IgD-negative memory B cell (primary cell): ENCODE data around the gene LRP1B. TPM values are rescaled to one million over a fixed set of nuclear protein-coding genes. Genes with fewer than 3 reads are reported as not detected.

Experiments
- H3K27ac Mint-ChIP-seq, 3 donors: one replicate each; pipeline ENCODE4 v1.8.0; 2020 to 2022; ENCODE audit warnings: mild to moderate bottlenecking in 3 of 3, mixed read lengths in 3 of 3, moderate library complexity in 1 of 3
- H3K27me3 Mint-ChIP-seq: one replicate; pipeline ENCODE4 v1.8.0; 2021; ENCODE audit warnings: mixed read lengths
- H3K36me3 Mint-ChIP-seq: one replicate; pipeline ENCODE4 v1.8.0; 2020; ENCODE audit warnings: mild to moderate bottlenecking, mixed read lengths
- H3K4me1 Mint-ChIP-seq, 3 donors: one replicate each; pipeline ENCODE4 v1.8.0; 2020 to 2022; ENCODE audit warnings: mixed read lengths in 3 of 3, mild to moderate bottlenecking in 1 of 3
- H3K4me3 Mint-ChIP-seq, 4 donors: one replicate each; pipeline ENCODE4 v1.8.0; 2020 to 2022; ENCODE audit warnings: mild to moderate bottlenecking in 4 of 4, mixed read lengths in 4 of 4, moderate library complexity in 3 of 4
- H3K9me3 Mint-ChIP-seq, 3 donors: one replicate each; pipeline ENCODE4 v1.8.0; 2020 to 2021; ENCODE audit warnings: mixed read lengths in 3 of 3, mild to moderate bottlenecking in 1 of 3
- polyA plus RNA-seq: library from polyadenylated mRNA; unstranded; fragments of 300-500 nt; fragmentation: Illumina TruSeq; gene quantifications from one replicate; pipeline ENCODE4 v1.2.3, GENCODE V29; 2021

LRP1B gene
- polyA plus RNA-seq, 1 donor from 2014 or later: not detected

- H3K4me3 Mint-ChIP-seq: no peak overlapping the region
- H3K36me3 Mint-ChIP-seq: no peaks in the 10 kb centered on the region
- no peak overlapping the region for H3K27ac Mint-ChIP-seq
- no peaks in the 10 kb centered on the region for H3K27me3 Mint-ChIP-seq
- H3K4me1 Mint-ChIP-seq: no peaks in the 10 kb centered on the region
- peaks cover 0 to 2% (median 0%) of the 10 kb centered on the region in 3 donors for H3K9me3 Mint-ChIP-seq
These were observed 1339.0 kb downstream of the LRP1B start for GRCh38 chr2:140791802-140792201.

- Mint-ChIP-seq H3K4me3 (no peak overlapping the region), H3K9me3 (peaks cover 0 to 2% (median 0%) of the 10 kb centered on the region in 3 donors), H3K27ac (no peak overlapping the region), H3K27me3 (no peaks in the 10 kb centered on the region), H3K4me1 (no peaks in the 10 kb centered on the region), H3K36me3 (no peaks in the 10 kb centered on the region)
These were observed 1344.2 kb downstream of the LRP1B start for GRCh38 chr2:140786585-140786984.

GRCh38 chr2:140775411-140775810, 1355.4 kb downstream of the LRP1B start:
- H3K4me1 Mint-ChIP-seq: peaks cover 0 to 4% (median 2%) of the 10 kb centered on the region in 3 donors
- H3K27me3 Mint-ChIP-seq: peaks cover 4% of the 10 kb centered on the region
- no peak overlapping the region for H3K4me3 Mint-ChIP-seq
- no peaks in the 10 kb centered on the region for H3K9me3 Mint-ChIP-seq
- H3K27ac Mint-ChIP-seq: no peak overlapping the region
- no peaks in the 10 kb centered on the region for H3K36me3 Mint-ChIP-seq

GRCh38 chr2:140770645-140771044, 1360.2 kb downstream of the LRP1B start:
- Mint-ChIP-seq H3K4me3 (no peak overlapping the region), H3K36me3 (no peaks in the 10 kb centered on the region), H3K27me3 (peaks cover 1% of the 10 kb centered on the region), H3K4me1 (no peaks in the 10 kb centered on the region), H3K9me3 (no peaks in the 10 kb centered on the region), H3K27ac (no peak overlapping the region)

GRCh38 chr2:140761807-140762206, 1369.0 kb downstream of the LRP1B start:
- H3K27me3 Mint-ChIP-seq: no peaks in the 10 kb centered on the region
- peaks cover 0 to 3% (median 0%) of the 10 kb centered on the region in 3 donors for H3K9me3 Mint-ChIP-seq
- H3K4me3 Mint-ChIP-seq: no peak overlapping the region
- no peaks in the 10 kb centered on the region for H3K4me1 Mint-ChIP-seq
- H3K36me3 Mint-ChIP-seq: no peaks in the 10 kb centered on the region
- no peak overlapping the region for H3K27ac Mint-ChIP-seq

- Mint-ChIP-seq H3K27ac (no peak overlapping the region), H3K4me3 (no peak overlapping the region), H3K9me3 (peaks cover 0 to 3% (median 0%) of the 10 kb centered on the region in 3 donors)
These were observed 1371.2 kb downstream of the LRP1B start for GRCh38 chr2:140759426-140760156.

GRCh38 chr2:140747665-140748064, 1383.2 kb downstream of the LRP1B start:
- Mint-ChIP-seq H3K9me3 (no peaks in the 10 kb centered on the region), H3K27me3 (peaks cover under 1% of the 10 kb centered on the region), H3K4me3 (no peak overlapping the region), H3K27ac (no peak overlapping the region), H3K36me3 (no peaks in the 10 kb centered on the region), H3K4me1 (no peaks in the 10 kb centered on the region)

More at GRCh38 chr2:140759426-140760156, 1371.2 kb downstream of the LRP1B start:
- Mint-ChIP-seq H3K4me1 (no peaks in the 10 kb centered on the region), H3K27me3 (no peaks in the 10 kb centered on the region), H3K36me3 (no peaks in the 10 kb centered on the region)

GRCh38 chr2:140747090-140747489, 1383.7 kb downstream of the LRP1B start:
- no peak overlapping the region for H3K27ac Mint-ChIP-seq
- no peaks in the 10 kb centered on the region for H3K4me1 Mint-ChIP-seq
- no peaks in the 10 kb centered on the region for H3K27me3 Mint-ChIP-seq
- no peaks in the 10 kb centered on the region for H3K9me3 Mint-ChIP-seq
- H3K36me3 Mint-ChIP-seq: no peaks in the 10 kb centered on the region
- H3K4me3 Mint-ChIP-seq: no peak overlapping the region

- Mint-ChIP-seq H3K36me3 (no peaks in the 10 kb centered on the region), H3K9me3 (peaks cover 0 to 1% (median 0%) of the 10 kb centered on the region in 3 donors), H3K27me3 (no peaks in the 10 kb centered on the region), H3K4me1 (no peaks in the 10 kb centered on the region), H3K4me3 (no peak overlapping the region), H3K27ac (no peak overlapping the region)
These were observed 1386.4 kb downstream of the LRP1B start for GRCh38 chr2:140744379-140744778.

GRCh38 chr2:140737006-140737405, 1393.8 kb downstream of the LRP1B start:
- Mint-ChIP-seq H3K4me1 (no peaks in the 10 kb centered on the region), H3K4me3 (no peak overlapping the region), H3K27ac (no peak overlapping the region), H3K27me3 (no peaks in the 10 kb centered on the region), H3K9me3 (peaks cover 0 to 12% (median 4%) of the 10 kb centered on the region in 3 donors), H3K36me3 (no peaks in the 10 kb centered on the region)

GRCh38 chr2:140734992-140735391, 1395.8 kb downstream of the LRP1B start:
- Mint-ChIP-seq H3K27me3 (no peaks in the 10 kb centered on the region), H3K36me3 (peaks cover 2% of the 10 kb centered on the region), H3K4me1 (peaks cover 0 to 2% (median 0%) of the 10 kb centered on the region in 3 donors), H3K4me3 (no peak overlapping the region), H3K9me3 (peaks cover 0 to 13% (median 7%) of the 10 kb centered on the region in 3 donors), H3K27ac (no peak overlapping the region)

- H3K36me3 Mint-ChIP-seq: no peaks in the 10 kb centered on the region
- no peak overlapping the region for H3K27ac Mint-ChIP-seq
- no peak overlapping the region for H3K4me3 Mint-ChIP-seq
- H3K9me3 Mint-ChIP-seq: peaks cover 0 to 7% (median 2%) of the 10 kb centered on the region in 3 donors
- no peaks in the 10 kb centered on the region for H3K27me3 Mint-ChIP-seq
- no peaks in the 10 kb centered on the region for H3K4me1 Mint-ChIP-seq
These were observed 1411.8 kb downstream of the LRP1B start for GRCh38 chr2:140718999-140719398.

GRCh38 chr2:140717481-140717880, 1413.3 kb downstream of the LRP1B start:
- Mint-ChIP-seq H3K36me3 (no peaks in the 10 kb centered on the region), H3K9me3 (peaks cover 0 to 3% (median 2%) of the 10 kb centered on the region in 3 donors), H3K27ac (no peak overlapping the region), H3K4me3 (no peak overlapping the region), H3K27me3 (no peaks in the 10 kb centered on the region), H3K4me1 (no peaks in the 10 kb centered on the region)

- Mint-ChIP-seq H3K27me3 (no peaks in the 10 kb centered on the region), H3K9me3 (peaks cover 0 to 3% (median 2%) of the 10 kb centered on the region in 3 donors), H3K4me3 (no peak overlapping the region), H3K27ac (no peak overlapping the region), H3K4me1 (peaks cover 0 to 1% (median 0%) of the 10 kb centered on the region in 3 donors), H3K36me3 (no peaks in the 10 kb centered on the region)
These were observed 1416.2 kb downstream of the LRP1B start for GRCh38 chr2:140714586-140714985.

- no peaks in the 10 kb centered on the region for H3K36me3 Mint-ChIP-seq
- H3K9me3 Mint-ChIP-seq: peaks cover 0 to 3% (median 2%) of the 10 kb centered on the region in 3 donors
- H3K4me3 Mint-ChIP-seq: no peak overlapping the region
- peaks cover 0 to 1% (median 0%) of the 10 kb centered on the region in 3 donors for H3K4me1 Mint-ChIP-seq
- H3K27ac Mint-ChIP-seq: no peak overlapping the region
- no peaks in the 10 kb centered on the region for H3K27me3 Mint-ChIP-seq
These were observed 1418.9 kb downstream of the LRP1B start for GRCh38 chr2:140711867-140712266.

GRCh38 chr2:140701726-140702125, 1429.1 kb downstream of the LRP1B start:
- H3K4me3 Mint-ChIP-seq: no peak overlapping the region
- no peak overlapping the region for H3K27ac Mint-ChIP-seq
- no peaks in the 10 kb centered on the region for H3K27me3 Mint-ChIP-seq
- H3K36me3 Mint-ChIP-seq: no peaks in the 10 kb centered on the region
- H3K9me3 Mint-ChIP-seq: peaks cover 0 to 1% (median 0%) of the 10 kb centered on the region in 3 donors
- no peaks in the 10 kb centered on the region for H3K4me1 Mint-ChIP-seq
